SHP77 (cell line): Measurements from ENCODE around the gene FITM1.

Source experiments
- DNase-seq, 2 experiments: peaks; one replicate each; lab custom pipeline; 2025; lab: John Stamatoyannopoulos, UW

Gene FITM1

GRCh38 chr14:24139272-24139934 lies 8.9 kb downstream of the FITM1 start:
- peak; percentile 37 to 48 for DNase-seq

GRCh38 chr14:24141097-24141880 lies 10.8 kb downstream of the FITM1 start, which contains the start of gene EMC9:
Gene EMC9 (minus strand): TSS chr14:24141591. CDS start chr14:24141304, 287 bp downstream.
- peak; percentile 100 for DNase-seq

- no peak for DNase-seq
Measured at GRCh38 chr14:24143511-24143910, 13.1 kb downstream of the FITM1 start.

GRCh38 chr14:24144451-24144850 lies 14.0 kb downstream of the FITM1 start:
- DNase-seq, result no peak

GRCh38 chr14:24145219-24145618 lies 14.8 kb downstream of the FITM1 start:
- no peak for DNase-seq

- DNase-seq, result peak in 1 of 2 experiments; percentile 55
Measured at GRCh38 chr14:24145690-24146452, 15.4 kb downstream of the FITM1 start.

- DNase-seq, result peak; percentile 98 to 99
Measured at GRCh38 chr14:24146453-24146977, 16.1 kb downstream of the FITM1 start, which contains the start of gene PSME2. Gene PSME2 (minus strand): TSS chr14:24146610. CDS start chr14:24146581, 29 bp downstream.

- peak; percentile 99 for DNase-seq
Measured at GRCh38 chr14:24146978-24147760, 16.7 kb downstream of the FITM1 start, which contains the start of gene RNF31. Gene RNF31 (plus strand): TSS chr14:24147498. CDS start chr14:24147699, 201 bp downstream.

- no peak for DNase-seq
Measured at GRCh38 chr14:24147761-24148428, 17.4 kb downstream of the FITM1 start.

- DNase-seq, result no peak
Measured at GRCh38 chr14:24149302-24149969, 19.0 kb downstream of the FITM1 start.

- no peak for DNase-seq
Measured at GRCh38 chr14:24150061-24150460, 19.6 kb downstream of the FITM1 start.

- DNase-seq, result no peak
Measured at GRCh38 chr14:24150567-24150966, 20.1 kb downstream of the FITM1 start.

- DNase-seq, result no peak
Measured at GRCh38 chr14:24150993-24151392, 20.5 kb downstream of the FITM1 start.

- DNase-seq, result no peak
Measured at GRCh38 chr14:24151404-24152080, 21.1 kb downstream of the FITM1 start.

GRCh38 chr14:24155100-24155499 lies 24.6 kb downstream of the FITM1 start:
- DNase-seq, result no peak

- DNase-seq, result no peak
Measured at GRCh38 chr14:24156840-24157239, 26.4 kb downstream of the FITM1 start.

GRCh38 chr14:24157331-24157730 lies 26.9 kb downstream of the FITM1 start:
- no peak for DNase-seq

- DNase-seq, result no peak
Measured at GRCh38 chr14:24159777-24160498, 29.5 kb downstream of the FITM1 start.

GRCh38 chr14:24160499-24160849 lies 30.0 kb downstream of the FITM1 start:
- DNase-seq, result no peak
